Common myeloid progenitor, CD34-positive (primary cell): ENCODE results near the gene LIN7A.

Experiments used
- CTCF ChIA-PET: fragments of 350-600 bp; sonication (Branson Sonifier 250); formaldehyde crosslinking; loops from one replicate; lab custom pipeline; 2021; ENCODE audit warnings: antibody characterized with exemption; lab: Charles Lee
- POLR2A ChIA-PET: fragments of 350-600 bp; sonication (Branson Sonifier 250); formaldehyde crosslinking; loops from one replicate; lab custom pipeline; 2021; ENCODE audit warnings: antibody characterized with exemption; lab: Charles Lee
- DNase-seq, 3 donors: peaks; one replicate each; pipeline versions ENCODE4 v3.0.0 to v3.0.0-alpha.2; 2013
- H3K27ac ChIP-seq, 2 experiments: 1 replicate in 1 of 2; 2 replicates in 1 of 2; pipeline ENCODE4 v1.7.0; 2013; ENCODE audit warnings: inconsistent platforms in 2 of 2, low read length in 2 of 2, mild to moderate bottlenecking in 2 of 2, low read depth in 1 of 2, moderate library complexity in 1 of 2; ENCODE audit not compliant: severe bottlenecking in 2 of 2, insufficient read depth in 1 of 2, poor library complexity in 1 of 2
- H3K27me3 ChIP-seq, 5 experiments: replicated peaks in 2 of 5; 1 replicate in 3 of 5; 2 replicates in 2 of 5; pipeline versions ENCODE4 v1.6.1 to v1.7.0; 2013; ENCODE audit warnings: low read length in 4 of 5, mild to moderate bottlenecking in 2 of 5, moderate library complexity in 2 of 5, inconsistent platforms in 1 of 5; ENCODE audit not compliant: insufficient read depth in 5 of 5, control insufficient read depth in 4 of 5
- H3K36me3 ChIP-seq, 4 experiments: 1 replicate in 2 of 4; 2 replicates in 2 of 4; pipeline versions ENCODE4 v1.6.1 to v1.7.0; 2013; ENCODE audit warnings: low read length in 3 of 4, control low read depth in 1 of 4, mild to moderate bottlenecking in 1 of 4; ENCODE audit not compliant: control insufficient read depth in 4 of 4, insufficient read depth in 4 of 4
- H3K4me1 ChIP-seq, 4 experiments: 1 replicate in 3 of 4; 2 replicates in 1 of 4; pipeline versions ENCODE4 v1.6.1 to v1.7.1; 2013; ENCODE audit warnings: low read length in 3 of 4, mild to moderate bottlenecking in 3 of 4, control low read depth in 1 of 4, inconsistent platforms in 1 of 4, moderate library complexity in 1 of 4; ENCODE audit not compliant: control insufficient read depth in 4 of 4, insufficient read depth in 4 of 4; ENCODE audit errors: control extremely low read depth in 1 of 4
- H3K4me3 ChIP-seq, 7 experiments: 1 replicate in 4 of 7; 2 replicates in 3 of 7; pipeline versions ENCODE4 v1.5.1 to v1.7.0; 2013; ENCODE audit warnings: mild to moderate bottlenecking in 7 of 7, low read length in 6 of 7, moderate library complexity in 6 of 7, inconsistent platforms in 2 of 7, low read depth in 2 of 7, control low read depth in 1 of 7; ENCODE audit not compliant: insufficient read depth in 4 of 7, control insufficient read depth in 1 of 7; ENCODE audit errors: extremely low read depth in 1 of 7
- H3K9me3 ChIP-seq, 5 experiments: 1 replicate in 4 of 5; 2 replicates in 1 of 5; pipeline versions ENCODE4 v1.6.1 to v1.7.1; 2013; ENCODE audit warnings: low read length in 4 of 5, mild to moderate bottlenecking in 2 of 5, inconsistent platforms in 1 of 5, low read depth in 1 of 5, moderate library complexity in 1 of 5; ENCODE audit not compliant: control insufficient read depth in 4 of 5, insufficient read depth in 2 of 5; ENCODE audit errors: control extremely low read depth in 1 of 5
- WGBS: methylation state at CpG from one replicate; pipeline ENCODE4 v1.1.5; 2013; ENCODE audit not compliant: insufficient coverage; 5-methylcytosine and 5-hydroxymethylcytosine counted together

The LIN7A gene

DNA sequence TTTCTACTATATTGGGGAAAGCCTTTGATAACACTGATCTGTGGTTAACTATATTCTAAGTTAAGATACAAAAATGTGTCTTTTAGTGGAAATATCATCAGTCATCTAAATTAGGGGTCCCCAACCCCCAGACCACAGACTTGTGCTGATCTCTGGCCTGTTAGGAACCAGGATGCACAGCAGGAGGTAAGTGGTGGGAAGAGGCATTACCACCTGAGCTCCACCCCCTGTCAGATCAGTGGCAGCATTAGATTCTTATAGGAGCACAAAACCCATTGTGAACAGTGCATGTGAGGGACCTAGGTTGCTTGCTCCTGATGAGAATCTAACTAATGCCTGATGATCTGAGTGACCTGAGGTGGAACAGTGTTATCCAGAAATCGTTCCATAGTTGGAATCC, 28.3 kb upstream of the LIN7A start:
- CTCF ChIA-PET, result no interaction called here
- H3K27ac ChIP-seq, result no peak overlapping the region
- no peaks in the 10 kb centered on the region for H3K4me1 ChIP-seq
- H3K36me3 ChIP-seq, result no peaks in the 10 kb centered on the region
- WGBS, result no CpG with 5 or more reads among the region's 1 CpG
- no peak overlapping the region for H3K4me3 ChIP-seq
- no peaks in the 10 kb centered on the region for H3K27me3 ChIP-seq
- DNase-seq, result no peak
- POLR2A ChIA-PET, result no interaction called here
- no peaks in the 10 kb centered on the region for H3K9me3 ChIP-seq

DNA sequence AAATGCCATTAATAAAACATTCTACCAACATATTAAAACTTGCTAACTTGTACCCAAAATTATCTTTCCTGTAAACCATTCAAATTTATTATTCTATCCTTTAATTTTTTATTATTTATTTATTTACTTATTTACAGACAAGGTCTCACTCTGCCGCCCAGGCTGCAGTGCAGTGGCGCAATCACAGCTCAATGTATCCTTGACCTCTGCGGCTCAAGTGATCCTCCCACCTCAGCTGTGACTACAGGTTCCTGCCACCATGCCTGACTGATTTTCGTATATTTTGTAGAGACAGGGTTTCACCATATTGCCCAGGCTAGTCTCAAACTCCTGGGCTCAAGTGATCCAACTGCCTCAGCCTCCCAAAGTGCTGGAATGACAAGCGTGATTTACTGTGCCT, 20.4 kb upstream of the LIN7A start:
- Histone ChIP-seq H3K4me1 (no peaks in the 10 kb centered on the region), H3K4me3 (no peak overlapping the region), H3K9me3 (no peaks in the 10 kb centered on the region), H3K36me3 (no peaks in the 10 kb centered on the region), H3K27ac (no peak overlapping the region), H3K27me3 (no peaks in the 10 kb centered on the region)
- 78% methylated on average over 4 of the region's 5 CpGs for WGBS
- ChIA-PET POLR2A (no interaction called here), CTCF (no interaction called here)
- no peak for DNase-seq

DNA sequence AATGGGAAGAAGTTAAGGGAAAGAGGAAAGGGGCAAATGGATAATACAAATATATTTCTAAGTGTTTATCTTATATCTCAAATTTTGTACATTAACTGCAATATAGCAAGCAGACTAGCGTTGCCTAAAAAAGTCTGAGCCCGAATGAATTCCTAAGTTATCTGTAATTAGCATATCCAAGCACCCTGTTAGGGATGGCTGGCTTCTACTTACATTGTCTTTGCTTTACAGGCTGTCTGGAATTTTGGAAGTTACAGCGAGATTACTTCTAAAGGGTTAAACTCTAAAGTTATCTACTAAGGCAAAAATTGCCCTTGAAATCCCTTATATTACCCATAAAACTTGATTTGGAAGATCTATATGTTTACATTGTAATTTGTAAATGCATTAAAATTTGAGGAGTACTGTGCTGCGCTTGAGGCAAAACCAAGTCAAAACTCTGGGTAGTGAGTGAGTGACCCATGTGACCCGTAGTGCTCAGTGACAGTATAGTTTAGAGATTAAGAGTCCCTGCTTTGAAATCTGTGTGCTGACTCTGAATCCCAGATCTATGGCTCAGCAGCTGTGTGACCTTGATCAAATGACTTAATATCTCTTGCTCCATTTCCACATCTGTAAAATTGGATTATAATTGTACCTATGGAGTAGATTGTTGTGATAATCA, 17.3 kb upstream of the LIN7A start:
- no peak for DNase-seq
- H3K36me3 ChIP-seq, result no peaks in the 10 kb centered on the region
- H3K9me3 ChIP-seq, result no peaks in the 10 kb centered on the region
- no peaks in the 10 kb centered on the region for H3K27me3 ChIP-seq
- 80% methylated on average over 3 of the region's 5 CpGs for WGBS
- no peak overlapping the region for H3K27ac ChIP-seq
- no peaks in the 10 kb centered on the region for H3K4me1 ChIP-seq
- CTCF ChIA-PET, result no interaction called here
- H3K4me3 ChIP-seq, result no peak overlapping the region
- POLR2A ChIA-PET, result no interaction called here

DNA sequence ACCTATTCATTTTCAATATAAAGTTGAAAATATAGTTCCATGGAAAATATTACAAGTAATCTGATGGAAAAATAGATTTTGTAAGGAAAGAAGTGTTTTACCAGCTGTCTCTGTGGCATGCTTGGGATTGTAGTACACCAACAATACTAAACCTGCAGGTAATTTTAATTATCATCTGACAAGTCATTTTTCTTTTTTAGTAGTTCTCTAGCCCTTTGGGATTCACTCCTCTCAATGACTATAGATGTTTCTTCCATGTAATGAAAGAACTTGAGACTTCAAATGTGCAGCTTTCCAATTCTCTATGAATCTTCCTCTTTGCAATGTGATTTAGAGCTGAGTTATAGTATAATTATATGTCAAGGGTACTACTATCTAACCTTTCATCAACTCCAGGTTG, 14.7 kb upstream of the LIN7A start:
- Histone ChIP-seq H3K36me3 (no peaks in the 10 kb centered on the region), H3K9me3 (no peaks in the 10 kb centered on the region), H3K4me1 (no peaks in the 10 kb centered on the region), H3K27ac (no peak overlapping the region), H3K27me3 (no peaks in the 10 kb centered on the region), H3K4me3 (no peak overlapping the region)
- ChIA-PET POLR2A (no interaction called here), CTCF (no interaction called here)
- no peak for DNase-seq

DNA sequence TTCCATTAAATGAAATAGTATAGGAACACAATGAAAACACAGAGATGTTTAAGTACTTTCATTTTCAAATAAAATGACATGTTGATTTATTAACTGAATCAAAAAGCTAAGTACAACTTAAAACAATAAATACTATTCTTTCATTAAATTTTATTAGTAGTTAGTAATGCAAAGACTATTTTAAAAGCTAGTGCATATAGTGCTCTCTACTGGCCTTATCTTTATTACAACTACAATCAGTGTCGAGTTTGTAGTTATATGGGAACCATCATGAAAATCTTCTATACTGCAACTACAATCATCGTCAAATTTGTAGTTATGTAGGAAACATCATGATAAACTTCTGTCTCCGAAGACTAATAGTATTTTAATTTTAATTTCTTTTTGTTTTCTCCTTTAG, 8.9 kb upstream of the LIN7A start:
- DNase-seq, result peak in 1 of 3 donors; percentile 4
- Histone ChIP-seq H3K27me3 (no peaks in the 10 kb centered on the region), H3K4me1 (no peaks in the 10 kb centered on the region), H3K4me3 (no peak overlapping the region), H3K9me3 (no peaks in the 10 kb centered on the region), H3K27ac (no peak overlapping the region), H3K36me3 (no peaks in the 10 kb centered on the region)
- ChIA-PET POLR2A (interaction anchor here (0.6 kb wide), 1 partner anchor 200 kb away, joined by 3 read pairs; no protein-coding TSS in a partner anchor), CTCF (interaction anchor here (0.7 to 1.5 kb wide), 3 partner anchors 112 to 193 kb away, joined by 3 read pairs; no protein-coding TSS in a partner anchor)
- WGBS, result no CpG with 5 or more reads among the region's 3 CpGs

DNA sequence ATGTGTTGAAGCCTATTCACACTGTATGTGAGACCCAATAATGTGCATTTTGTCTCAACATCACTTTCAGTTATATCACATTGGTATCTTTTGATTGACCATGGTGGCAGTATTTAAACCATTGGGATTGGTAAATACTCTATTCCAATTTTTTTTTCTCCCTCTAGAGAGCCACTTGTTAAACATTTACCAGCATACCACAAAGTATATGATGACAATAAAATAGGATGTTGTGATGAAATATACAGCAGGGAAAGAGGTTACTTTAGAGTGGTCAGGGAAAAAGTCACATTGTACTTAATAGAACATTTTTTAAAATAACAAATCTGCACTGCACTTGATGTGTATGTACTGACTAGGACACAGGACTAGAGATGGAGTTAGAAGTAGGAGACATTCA, 5.6 kb upstream of the LIN7A start:
- Histone ChIP-seq H3K27ac (no peak overlapping the region), H3K4me1 (peaks cover 0 to 8% (median 2%) of the 10 kb centered on the region in 4 experiments), H3K27me3 (peaks cover 3 to 7% (median 3%) of the 10 kb centered on the region in 5 experiments), H3K4me3 (no peak overlapping the region), H3K36me3 (no peaks in the 10 kb centered on the region), H3K9me3 (no peaks in the 10 kb centered on the region)
- CTCF ChIA-PET, result interaction anchor here (1.0 kb wide), 1 partner anchor 13 kb away, joined by 3 read pairs; no protein-coding TSS in a partner anchor
- DNase-seq, result no peak
- POLR2A ChIA-PET, result no interaction called here

DNA sequence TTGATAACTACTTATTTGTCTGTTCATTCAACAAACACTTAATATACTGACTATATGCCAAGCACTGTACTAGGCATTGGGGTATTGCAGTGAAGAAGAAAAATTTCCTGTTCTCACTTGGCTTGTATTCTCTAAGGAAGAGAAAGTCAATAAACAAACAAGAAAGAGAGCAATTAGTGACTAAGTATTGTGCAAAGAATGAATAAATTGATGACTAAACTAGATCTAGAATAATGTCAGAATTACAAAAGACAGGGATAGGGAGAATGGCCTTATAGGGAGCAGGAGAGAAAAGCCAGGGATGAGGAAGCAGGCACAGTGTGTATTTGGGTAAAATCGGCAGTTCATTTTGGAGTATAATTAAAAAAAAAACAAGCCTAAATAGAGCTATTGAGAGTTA, 4.2 kb upstream of the LIN7A start:
- ChIA-PET POLR2A (no interaction called here), CTCF (interaction anchor here (0.7 kb wide), 1 partner anchor 1506 kb away, joined by 3 read pairs; no protein-coding TSS in a partner anchor)
- no peak overlapping the region for H3K27ac ChIP-seq
- no peaks in the 10 kb centered on the region for H3K9me3 ChIP-seq
- peaks cover 0 to 19% (median 9%) of the 10 kb centered on the region in 4 experiments for H3K4me1 ChIP-seq
- H3K36me3 ChIP-seq, result no peaks in the 10 kb centered on the region
- DNase-seq, result no peak
- 100% methylated on average over 1 of the region's 1 CpG for WGBS
- H3K4me3 ChIP-seq, result no peak overlapping the region
- H3K27me3 ChIP-seq, result peaks cover 3 to 21% (median 9%) of the 10 kb centered on the region in 5 experiments
